ENCODE measurements around the gene DYNLT2B.

DNA sequence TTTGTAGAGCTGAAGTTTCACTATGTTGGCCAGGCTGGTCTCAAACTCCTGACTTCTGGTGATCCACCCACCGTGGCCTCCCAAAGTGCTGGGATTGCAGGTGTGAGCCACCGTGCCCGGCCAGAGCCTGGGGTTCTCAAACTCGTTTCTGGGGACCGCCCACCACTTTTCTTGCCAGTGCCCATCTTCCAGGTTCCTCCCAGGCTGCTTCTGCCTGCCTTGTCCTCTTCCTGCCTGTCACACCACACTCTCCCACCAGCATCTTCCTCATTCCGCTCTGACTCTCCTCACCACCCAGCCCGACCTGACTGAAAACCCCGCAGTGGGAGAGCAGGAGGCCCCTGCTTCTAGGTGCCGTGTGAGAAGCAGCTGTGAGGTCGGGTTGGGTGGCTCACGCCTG is 3.1 kb upstream of the DYNLT2B start:
- TF ChIP-seq POLR2A (IDR thresholded peaks at IDR 0.05) = no peak
- no peak for TF ChIP-seq CTCF (IDR thresholded peaks at IDR 0.05)
